ENCODE data around the gene POLK. TPM values are rescaled to one million over a fixed set of nuclear protein-coding genes. Genes with fewer than 3 reads are reported as not detected.

POLK gene
- 21.1 TPM for total RNA-seq
- long read RNA-seq, full-length matches to known transcripts: 1 of 7 reads
- long read RNA-seq, partial matches to known transcripts: 4 of 7 reads
- long read RNA-seq, other reads (novel, unspliced or antisense): 2 of 7 reads

DNA sequence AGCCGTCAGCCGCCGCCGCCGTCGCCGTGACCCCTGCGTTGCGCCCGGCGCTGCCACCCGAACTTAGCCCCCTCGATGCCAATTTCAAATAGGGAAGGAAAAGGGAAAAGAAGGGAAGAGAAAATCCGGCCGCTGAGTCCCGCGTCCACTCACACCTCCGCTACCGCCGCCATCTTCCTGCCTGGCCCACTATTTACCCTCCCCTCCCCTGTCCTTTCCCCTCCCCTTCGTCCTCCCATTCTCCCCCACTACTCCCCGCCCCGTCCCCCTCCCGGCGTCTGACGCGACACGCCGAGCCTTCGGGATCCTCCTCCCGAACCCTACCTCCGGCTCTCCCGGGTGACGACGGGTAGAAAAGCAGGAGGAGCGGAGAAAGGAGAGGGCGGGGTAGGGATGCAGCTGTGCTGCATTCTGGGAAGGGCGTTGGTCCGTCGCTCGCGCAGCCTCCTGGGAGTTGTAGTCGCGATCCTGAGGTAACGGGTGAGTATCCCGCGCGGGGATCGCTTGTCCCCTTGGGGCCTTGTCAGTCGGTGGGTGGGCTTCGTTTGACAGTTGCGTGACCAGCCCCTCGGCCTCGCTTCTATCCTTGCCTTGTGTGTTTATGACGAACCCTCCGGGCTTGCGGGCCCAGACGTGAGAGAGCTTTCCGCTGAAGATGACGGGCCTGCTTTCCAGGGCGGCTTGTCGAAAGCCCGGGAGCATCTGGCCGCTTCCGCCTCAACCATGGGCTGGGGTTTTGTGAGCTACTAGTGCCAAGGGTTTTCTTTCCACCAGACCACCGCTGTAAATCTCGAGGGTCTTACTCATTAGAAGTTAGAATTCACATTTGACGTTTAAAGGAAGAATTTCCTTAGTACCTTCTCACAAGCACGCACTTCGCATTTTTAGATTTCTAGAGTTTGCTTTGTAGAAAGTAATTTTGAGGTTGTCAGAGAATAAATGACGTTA lies at the start of gene POLK, which contains the start of gene CERT1:
Gene POLK, plus strand, starts transcription at position 457 of the 948 bp plus-strand sequence.
Gene CERT1, minus strand, starts transcription at position 195 of the 948 bp plus-strand sequence. CDS start 422 bp downstream, outside the sequence.
- peak within 1 kb of the TSS; percentile 95 for H3K27ac ChIP-seq (replicated peaks)
- peak; percentile 98 for DNase-seq
- no peaks in the 10 kb centered on the region for H3K27me3 ChIP-seq (ENCODE audit: low read depth)
- H3K4me3 ChIP-seq: peak within 1 kb of the TSS; percentile 89
- intact Hi-C loops (cut with micrococcal nuclease): loop anchor here (5.0 kb wide), 1 partner anchor 46 kb away; no protein-coding TSS in a partner anchor
- TF ChIP-seq, protein P1, sequence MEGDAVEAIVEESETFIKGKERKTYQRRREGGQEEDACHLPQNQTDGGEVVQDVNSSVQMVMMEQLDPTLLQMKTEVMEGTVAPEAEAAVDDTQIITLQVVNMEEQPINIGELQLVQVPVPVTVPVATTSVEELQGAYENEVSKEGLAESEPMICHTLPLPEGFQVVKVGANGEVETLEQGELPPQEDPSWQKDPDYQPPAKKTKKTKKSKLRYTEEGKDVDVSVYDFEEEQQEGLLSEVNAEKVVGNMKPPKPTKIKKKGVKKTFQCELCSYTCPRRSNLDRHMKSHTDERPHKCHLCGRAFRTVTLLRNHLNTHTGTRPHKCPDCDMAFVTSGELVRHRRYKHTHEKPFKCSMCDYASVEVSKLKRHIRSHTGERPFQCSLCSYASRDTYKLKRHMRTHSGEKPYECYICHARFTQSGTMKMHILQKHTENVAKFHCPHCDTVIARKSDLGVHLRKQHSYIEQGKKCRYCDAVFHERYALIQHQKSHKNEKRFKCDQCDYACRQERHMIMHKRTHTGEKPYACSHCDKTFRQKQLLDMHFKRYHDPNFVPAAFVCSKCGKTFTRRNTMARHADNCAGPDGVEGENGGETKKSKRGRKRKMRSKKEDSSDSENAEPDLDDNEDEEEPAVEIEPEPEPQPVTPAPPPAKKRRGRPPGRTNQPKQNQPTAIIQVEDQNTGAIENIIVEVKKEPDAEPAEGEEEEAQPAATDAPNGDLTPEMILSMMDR (IDR thresholded peaks at IDR 0.05; ENCODE audit: borderline replicate concordance): no peak
- H3K9me3 ChIP-seq (replicated peaks): no peaks in the 10 kb centered on the region
- no peaks in the 10 kb centered on the region for H3K36me3 ChIP-seq
- H3K4me1 ChIP-seq: peaks cover 55% of the 10 kb centered on the region

DNA sequence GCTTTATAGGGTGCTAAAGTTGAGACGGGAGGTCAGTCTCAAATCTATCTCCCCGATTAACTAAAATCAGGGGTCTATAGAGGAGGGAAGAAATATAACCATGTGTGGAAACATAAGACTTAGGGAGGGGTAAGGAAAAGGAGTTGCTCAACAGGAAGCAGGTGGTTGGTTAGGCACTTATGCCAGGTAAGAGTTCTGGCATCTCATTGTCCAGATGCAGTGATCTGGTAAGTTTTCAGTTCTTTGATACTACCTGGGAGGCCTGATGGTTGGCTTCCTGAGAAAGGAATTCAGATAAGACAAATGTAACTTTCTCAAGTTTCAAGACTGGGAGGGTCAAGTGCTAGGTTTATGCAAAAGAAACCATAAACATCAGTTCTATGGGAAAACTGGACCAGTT lies 48.0 kb upstream of the POLK start:
- no peak for DNase-seq
- H3K27ac ChIP-seq (replicated peaks): no peak overlapping the region
- H3K27me3 ChIP-seq (ENCODE audit: low read depth): no peaks in the 10 kb centered on the region
- intact Hi-C loops (cut with micrococcal nuclease): no loop called here
- H3K4me1 ChIP-seq: peaks cover 29% of the 10 kb centered on the region
- peaks cover 15% of the 10 kb centered on the region for H3K9me3 ChIP-seq (replicated peaks)
- peaks cover 5% of the 10 kb centered on the region for H3K36me3 ChIP-seq
- TF ChIP-seq, protein P1 (IDR thresholded peaks at IDR 0.05; ENCODE audit: borderline replicate concordance): no peak
- no peak overlapping the region for H3K4me3 ChIP-seq

DNA sequence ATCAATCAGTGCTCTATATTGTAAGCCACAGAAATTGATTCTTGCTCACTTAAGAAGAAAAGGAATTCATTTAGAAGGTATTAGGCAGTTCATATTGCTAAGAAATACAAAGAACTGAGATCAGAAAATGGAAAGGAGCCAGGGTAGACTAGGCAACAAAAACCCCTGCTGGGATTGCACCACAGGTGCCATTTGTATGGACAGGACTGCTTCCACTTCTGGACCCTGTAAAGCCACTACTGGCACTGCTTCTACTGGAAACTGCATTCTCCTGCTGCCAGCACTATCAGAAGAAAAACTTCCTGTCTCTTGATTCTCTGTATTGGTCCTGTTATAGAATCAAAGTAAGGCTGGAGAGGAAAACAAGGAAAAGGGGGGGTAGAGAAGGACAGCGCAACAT lies 46.2 kb upstream of the POLK start:
- TF ChIP-seq, protein P1 (IDR thresholded peaks at IDR 0.05; ENCODE audit: borderline replicate concordance): no peak
- H3K4me3 ChIP-seq: no peak overlapping the region
- intact Hi-C loops (cut with micrococcal nuclease): no loop called here
- peaks cover 26% of the 10 kb centered on the region for H3K4me1 ChIP-seq
- peaks cover 5% of the 10 kb centered on the region for H3K36me3 ChIP-seq
- H3K9me3 ChIP-seq (replicated peaks): peaks cover 33% of the 10 kb centered on the region
- no peaks in the 10 kb centered on the region for H3K27me3 ChIP-seq (ENCODE audit: low read depth)
- no peak overlapping the region for H3K27ac ChIP-seq (replicated peaks)
- DNase-seq: no peak

- DNase-seq: no peak
- peaks cover 40% of the 10 kb centered on the region for H3K9me3 ChIP-seq (replicated peaks)
- H3K36me3 ChIP-seq: peaks cover 10% of the 10 kb centered on the region
- H3K27me3 ChIP-seq (ENCODE audit: low read depth): no peaks in the 10 kb centered on the region
- peaks cover 20% of the 10 kb centered on the region for H3K4me1 ChIP-seq
- H3K4me3 ChIP-seq: no peak overlapping the region
- TF ChIP-seq, protein P1 (IDR thresholded peaks at IDR 0.05; ENCODE audit: borderline replicate concordance): no peak
- intact Hi-C loops (cut with micrococcal nuclease): no loop called here
- no peak overlapping the region for H3K27ac ChIP-seq (replicated peaks)
These were observed 45.5 kb upstream of the POLK start for GRCh38 chr5:75466006-75466716.

- Histone ChIP-seq H3K9me3 (replicated peaks) (peaks cover 51% of the 10 kb centered on the region), H3K27me3 (ENCODE audit: low read depth) (no peaks in the 10 kb centered on the region), H3K4me3 (no peak overlapping the region), H3K36me3 (peaks cover 10% of the 10 kb centered on the region), H3K27ac (replicated peaks) (no peak overlapping the region), H3K4me1 (peaks cover 19% of the 10 kb centered on the region)
- TF ChIP-seq, protein P1 (IDR thresholded peaks at IDR 0.05; ENCODE audit: borderline replicate concordance): no peak
- DNase-seq: no peak
- intact Hi-C loops (cut with micrococcal nuclease): no loop called here
These were observed 43.1 kb upstream of the POLK start for GRCh38 chr5:75468593-75468992.

Data from left ventricle myocardium inferior (tissue), 1 donor.